Panc1 (cell line): ENCODE measurements around the gene PCSK5.

ENCODE experiments used
- POLR2AphosphoS5 ChIP-seq: IDR thresholded peaks from 2 replicates; pipeline ENCODE4 v1.6.1; 2012; ENCODE audit warnings: mild to moderate bottlenecking, low read depth, low read length, moderate library complexity
- TF ChIP-seq, protein P1 (sequence below): fragments of 450-650 bp; IDR thresholded peaks from 2 replicates; pipeline ENCODE4 v1.5.1; 2017; ENCODE audit warnings: mild to moderate bottlenecking

DNA sequence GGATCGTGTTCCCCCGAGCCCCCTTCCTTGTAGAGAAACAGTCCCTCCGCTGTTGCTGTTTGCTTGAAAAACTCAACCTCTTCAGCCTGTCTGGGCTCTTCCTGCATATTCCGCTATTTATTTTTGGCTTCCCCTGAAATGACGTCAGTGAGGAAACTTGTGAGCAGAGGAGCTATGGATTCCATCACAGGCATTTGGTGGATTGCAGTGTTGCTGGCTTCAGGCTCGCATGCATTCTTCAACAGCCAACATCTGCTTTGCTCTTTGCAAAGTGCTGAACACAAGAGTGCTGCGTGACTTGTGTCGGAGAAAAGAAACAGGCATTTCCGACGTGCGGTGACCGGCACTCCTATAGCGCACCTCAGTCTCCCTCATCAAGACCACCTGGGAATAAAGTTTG lies 271.1 kb downstream of the PCSK5 start:
- TF ChIP-seq, protein P1, sequence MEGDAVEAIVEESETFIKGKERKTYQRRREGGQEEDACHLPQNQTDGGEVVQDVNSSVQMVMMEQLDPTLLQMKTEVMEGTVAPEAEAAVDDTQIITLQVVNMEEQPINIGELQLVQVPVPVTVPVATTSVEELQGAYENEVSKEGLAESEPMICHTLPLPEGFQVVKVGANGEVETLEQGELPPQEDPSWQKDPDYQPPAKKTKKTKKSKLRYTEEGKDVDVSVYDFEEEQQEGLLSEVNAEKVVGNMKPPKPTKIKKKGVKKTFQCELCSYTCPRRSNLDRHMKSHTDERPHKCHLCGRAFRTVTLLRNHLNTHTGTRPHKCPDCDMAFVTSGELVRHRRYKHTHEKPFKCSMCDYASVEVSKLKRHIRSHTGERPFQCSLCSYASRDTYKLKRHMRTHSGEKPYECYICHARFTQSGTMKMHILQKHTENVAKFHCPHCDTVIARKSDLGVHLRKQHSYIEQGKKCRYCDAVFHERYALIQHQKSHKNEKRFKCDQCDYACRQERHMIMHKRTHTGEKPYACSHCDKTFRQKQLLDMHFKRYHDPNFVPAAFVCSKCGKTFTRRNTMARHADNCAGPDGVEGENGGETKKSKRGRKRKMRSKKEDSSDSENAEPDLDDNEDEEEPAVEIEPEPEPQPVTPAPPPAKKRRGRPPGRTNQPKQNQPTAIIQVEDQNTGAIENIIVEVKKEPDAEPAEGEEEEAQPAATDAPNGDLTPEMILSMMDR = no peak
- TF ChIP-seq POLR2AphosphoS5 = no peak
